ENCODE measurements around the gene UNC79.

The UNC79 gene

DNA sequence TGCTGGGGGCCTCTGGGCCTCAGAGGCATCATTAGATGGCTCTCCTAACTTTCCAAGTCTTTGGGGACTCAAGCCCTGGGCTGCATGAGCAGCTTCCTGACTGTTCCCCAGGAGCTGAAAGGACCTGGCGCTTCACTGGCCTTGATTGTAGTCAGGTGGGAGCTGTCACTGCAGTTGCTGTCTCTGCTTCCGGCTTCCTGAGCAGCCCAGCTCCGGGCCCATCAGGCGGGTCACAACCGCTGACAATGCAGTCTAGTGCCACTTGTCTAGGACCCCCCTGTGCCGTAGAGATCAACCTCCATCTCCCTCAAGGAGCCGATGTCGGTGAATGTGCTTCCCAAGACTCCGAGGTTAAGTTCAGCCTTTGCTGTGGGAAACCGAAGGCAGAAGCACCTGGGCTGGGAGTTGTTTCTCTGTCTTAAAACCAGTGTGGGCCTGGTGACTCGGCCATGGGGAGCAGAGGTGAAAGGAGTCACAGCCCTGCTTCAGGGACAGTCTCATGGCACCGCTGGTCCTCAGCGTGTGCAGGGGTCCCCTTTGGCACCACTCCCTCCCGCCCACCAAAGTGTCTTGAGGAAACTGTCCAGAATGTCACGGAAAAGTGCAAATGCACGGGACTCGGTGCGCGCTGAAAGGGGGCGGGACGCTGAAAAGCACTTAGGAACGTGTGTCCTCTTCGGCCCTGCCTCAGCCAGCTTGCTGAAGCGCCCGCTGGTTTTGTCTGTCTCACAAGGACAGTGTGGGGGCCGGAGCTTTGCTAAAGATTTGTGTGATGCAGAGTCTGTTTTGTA lies 312.7 kb downstream of the UNC79 start:
- TF ChIP-seq, protein P1, sequence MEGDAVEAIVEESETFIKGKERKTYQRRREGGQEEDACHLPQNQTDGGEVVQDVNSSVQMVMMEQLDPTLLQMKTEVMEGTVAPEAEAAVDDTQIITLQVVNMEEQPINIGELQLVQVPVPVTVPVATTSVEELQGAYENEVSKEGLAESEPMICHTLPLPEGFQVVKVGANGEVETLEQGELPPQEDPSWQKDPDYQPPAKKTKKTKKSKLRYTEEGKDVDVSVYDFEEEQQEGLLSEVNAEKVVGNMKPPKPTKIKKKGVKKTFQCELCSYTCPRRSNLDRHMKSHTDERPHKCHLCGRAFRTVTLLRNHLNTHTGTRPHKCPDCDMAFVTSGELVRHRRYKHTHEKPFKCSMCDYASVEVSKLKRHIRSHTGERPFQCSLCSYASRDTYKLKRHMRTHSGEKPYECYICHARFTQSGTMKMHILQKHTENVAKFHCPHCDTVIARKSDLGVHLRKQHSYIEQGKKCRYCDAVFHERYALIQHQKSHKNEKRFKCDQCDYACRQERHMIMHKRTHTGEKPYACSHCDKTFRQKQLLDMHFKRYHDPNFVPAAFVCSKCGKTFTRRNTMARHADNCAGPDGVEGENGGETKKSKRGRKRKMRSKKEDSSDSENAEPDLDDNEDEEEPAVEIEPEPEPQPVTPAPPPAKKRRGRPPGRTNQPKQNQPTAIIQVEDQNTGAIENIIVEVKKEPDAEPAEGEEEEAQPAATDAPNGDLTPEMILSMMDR (IDR thresholded peaks at IDR 0.05; ENCODE audit: extremely low read depth, missing control alignments) = no peak
- no peak for DNase-seq (ENCODE audit: low spot score)

DNA sequence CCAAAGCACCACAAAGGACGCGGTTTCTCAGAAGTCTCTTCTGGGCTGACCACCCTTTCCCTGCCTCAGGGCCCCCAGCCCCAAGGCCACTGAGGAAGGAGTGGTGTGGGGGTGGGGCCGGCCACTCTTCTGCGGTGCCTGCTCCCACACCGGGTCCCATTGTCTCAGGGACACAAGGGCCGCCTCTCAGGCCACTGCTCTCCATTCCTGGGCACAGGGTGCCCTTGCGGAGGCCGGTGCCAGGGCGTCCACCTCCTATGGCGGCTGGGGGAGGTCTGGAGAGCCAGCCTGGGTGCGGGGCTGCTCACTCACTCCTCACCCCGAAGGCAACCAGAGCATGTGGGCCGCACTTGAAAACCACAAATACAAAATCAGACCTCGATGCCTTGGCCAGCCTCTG lies 313.4 kb downstream of the UNC79 start:
- DNase-seq (ENCODE audit: low spot score) = no peak
- TF ChIP-seq, protein P1 (IDR thresholded peaks at IDR 0.05; ENCODE audit: extremely low read depth, missing control alignments) = no peak

DNA sequence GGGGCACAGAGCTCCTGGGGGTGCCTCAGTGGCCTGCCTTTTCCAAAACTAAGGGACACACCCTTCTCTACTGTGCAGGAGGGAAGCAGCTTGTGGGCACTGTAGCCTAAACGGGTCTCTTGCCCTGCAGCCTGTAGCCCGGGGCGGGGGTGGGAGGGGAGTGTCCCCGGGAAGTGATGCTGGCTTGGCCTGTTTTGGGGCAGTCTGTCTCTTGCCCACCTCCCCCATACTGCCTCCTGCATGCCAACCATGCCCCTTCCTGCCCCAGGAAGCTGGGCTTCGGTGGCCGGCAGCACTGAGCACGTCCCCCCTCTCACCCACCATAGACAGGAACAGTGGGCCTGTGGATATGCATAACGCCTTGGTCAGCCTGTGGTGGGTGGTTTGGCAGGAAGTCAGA lies 314.1 kb downstream of the UNC79 start:
- TF ChIP-seq, protein P1 (IDR thresholded peaks at IDR 0.05; ENCODE audit: extremely low read depth, missing control alignments) = no peak
- no peak for DNase-seq (ENCODE audit: low spot score)

DNA sequence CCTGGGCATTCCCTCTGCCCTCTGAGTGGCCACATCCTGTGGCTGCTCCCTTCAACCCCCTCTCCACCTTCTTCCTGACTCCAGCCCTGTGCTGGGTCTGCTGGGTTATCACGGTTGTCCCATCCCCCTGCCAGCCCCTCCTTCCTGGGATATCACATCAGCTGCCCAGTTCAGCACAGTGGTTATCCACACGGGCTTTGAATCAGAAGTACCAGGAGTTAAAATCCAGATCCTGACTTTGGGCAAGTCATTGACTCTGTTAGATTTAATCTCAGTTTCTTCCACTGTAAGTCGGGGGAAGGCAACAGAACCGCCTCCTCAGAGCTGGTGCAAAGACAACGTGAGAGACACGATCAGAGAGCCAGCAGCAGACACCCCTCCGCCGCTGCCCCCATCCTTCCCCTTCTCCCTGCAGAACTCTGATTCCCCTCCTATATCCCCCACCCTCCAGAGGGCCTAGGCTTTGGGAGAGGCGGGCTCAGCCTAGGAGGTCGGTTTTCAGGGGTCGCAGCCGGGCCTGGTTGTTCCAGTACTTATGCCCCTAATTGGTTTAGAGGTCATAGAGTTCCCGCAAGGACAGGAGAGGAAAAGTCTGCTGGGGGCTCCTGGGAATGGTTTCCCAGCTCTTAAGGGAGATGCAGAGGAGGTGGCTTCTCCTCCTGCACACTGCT lies 315.0 kb downstream of the UNC79 start:
- TF ChIP-seq, protein P1 (IDR thresholded peaks at IDR 0.05; ENCODE audit: extremely low read depth, missing control alignments) = no peak
- no peak for DNase-seq (ENCODE audit: low spot score)

DNA sequence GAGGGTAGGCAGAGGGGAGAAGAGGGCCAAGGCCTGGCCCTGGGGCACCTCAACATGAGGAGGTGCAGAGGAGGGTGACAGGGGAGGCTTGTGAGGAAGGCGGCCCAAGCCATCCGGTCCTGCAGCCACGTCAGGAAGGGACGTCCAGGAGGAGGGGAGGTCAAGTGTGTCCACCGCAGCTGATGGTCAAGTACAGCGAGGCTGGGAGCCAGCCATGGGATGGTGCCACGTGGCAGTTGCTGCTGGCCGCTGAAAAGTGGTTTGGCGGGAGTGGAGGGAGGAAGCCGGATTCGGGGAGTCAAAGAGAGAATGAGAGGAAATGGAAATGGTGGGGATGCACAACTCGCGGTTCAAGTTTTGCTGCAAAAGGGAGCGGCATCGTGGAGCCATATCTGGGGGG lies 316.4 kb downstream of the UNC79 start:
- TF ChIP-seq, protein P1 (IDR thresholded peaks at IDR 0.05; ENCODE audit: extremely low read depth, missing control alignments) = no peak
- no peak for DNase-seq (ENCODE audit: low spot score)

DNA sequence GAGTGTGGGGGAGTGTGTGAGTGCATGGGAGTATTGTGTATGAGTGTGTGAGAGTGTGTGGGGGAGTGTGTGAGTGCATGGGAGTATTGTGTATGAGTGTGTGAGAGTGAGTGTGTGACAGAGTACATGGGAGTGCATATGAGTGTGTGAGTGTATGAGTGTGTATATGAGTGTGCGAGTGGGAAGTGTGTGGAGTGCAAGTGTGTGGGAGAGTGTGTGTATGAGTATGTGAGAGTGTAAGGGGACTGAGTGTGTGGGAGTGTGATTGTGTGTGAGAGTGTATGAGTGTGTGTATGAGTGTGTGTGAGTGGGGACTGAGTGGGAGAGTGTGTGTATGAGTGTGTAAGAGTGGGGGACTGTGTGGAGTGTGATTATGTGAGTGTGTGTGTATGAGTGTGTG lies 316.8 kb downstream of the UNC79 start:
- TF ChIP-seq, protein P1 (IDR thresholded peaks at IDR 0.05; ENCODE audit: extremely low read depth, missing control alignments) = no peak
- no peak for DNase-seq (ENCODE audit: low spot score)
